Measurements from ENCODE around the gene TLE4.
"Not testable (repeated sequence)": the region's sequence is repeated elsewhere in the genome, so short reads cannot be mapped to it uniquely, and the experiment has no call there.

TLE4 gene

GRCh38 chr9:79571309-79572031 is at the start of gene TLE4:
TLE4 (plus strand) TSS chr9:79571965; CDS start chr9:79572791, 826 bp downstream.
- TF ChIP-seq JUND (IDR thresholded peaks at IDR 0.05; ENCODE audit: low read depth), result no peak
- in situ Hi-C loops (cut with HindIII; ENCODE audit: low pct_unique_long_range_greater_than_20kb, low sequenced_read_pairs), result no loop called here
- DNase-seq (ENCODE audit: low read depth in 1 of 2, low spot score in 1 of 2), result no peak

GRCh38 chr9:79522793-79523192 is 49.0 kb upstream of the TLE4 start:
- no peak for TF ChIP-seq JUND (IDR thresholded peaks at IDR 0.05; ENCODE audit: low read depth)
- no peak for DNase-seq (ENCODE audit: low read depth in 1 of 2, low spot score in 1 of 2)
- in situ Hi-C loops (cut with HindIII; ENCODE audit: low pct_unique_long_range_greater_than_20kb, low sequenced_read_pairs), result no loop called here

GRCh38 chr9:79524266-79524665 is 47.5 kb upstream of the TLE4 start:
- no peak for DNase-seq (ENCODE audit: low read depth in 1 of 2, low spot score in 1 of 2)
- in situ Hi-C loops (cut with HindIII; ENCODE audit: low pct_unique_long_range_greater_than_20kb, low sequenced_read_pairs), result no loop called here
- TF ChIP-seq JUND (IDR thresholded peaks at IDR 0.05; ENCODE audit: low read depth), result no peak

GRCh38 chr9:79526149-79526672 is 45.6 kb upstream of the TLE4 start:
- in situ Hi-C loops (cut with HindIII; ENCODE audit: low pct_unique_long_range_greater_than_20kb, low sequenced_read_pairs), result no loop called here
- no peak for TF ChIP-seq JUND (IDR thresholded peaks at IDR 0.05; ENCODE audit: low read depth)
- no peak for DNase-seq (ENCODE audit: low read depth in 1 of 2, low spot score in 1 of 2)

- in situ Hi-C loops (cut with HindIII; ENCODE audit: low pct_unique_long_range_greater_than_20kb, low sequenced_read_pairs), result no loop called here
These were observed 36.2 kb upstream of the TLE4 start for GRCh38 chr9:79535534-79535933.

GRCh38 chr9:79537838-79538237 is 33.9 kb upstream of the TLE4 start:
- TF ChIP-seq JUND (IDR thresholded peaks at IDR 0.05; ENCODE audit: low read depth), result no peak
- DNase-seq (ENCODE audit: low read depth in 1 of 2, low spot score in 1 of 2), result no peak
- in situ Hi-C loops (cut with HindIII; ENCODE audit: low pct_unique_long_range_greater_than_20kb, low sequenced_read_pairs), result no loop called here

More at GRCh38 chr9:79535534-79535933, 36.2 kb upstream of the TLE4 start:
- no peak for TF ChIP-seq JUND (IDR thresholded peaks at IDR 0.05; ENCODE audit: low read depth)
- DNase-seq (ENCODE audit: low read depth in 1 of 2, low spot score in 1 of 2), result no peak

- in situ Hi-C loops (cut with HindIII; ENCODE audit: low pct_unique_long_range_greater_than_20kb, low sequenced_read_pairs), result no loop called here
- DNase-seq (ENCODE audit: low read depth in 1 of 2, low spot score in 1 of 2), result no peak
- TF ChIP-seq JUND (IDR thresholded peaks at IDR 0.05; ENCODE audit: low read depth), result no peak
These were observed 28.8 kb upstream of the TLE4 start for GRCh38 chr9:79542735-79543620.

GRCh38 chr9:79544375-79544774 is 27.4 kb upstream of the TLE4 start:
- in situ Hi-C loops (cut with HindIII; ENCODE audit: low pct_unique_long_range_greater_than_20kb, low sequenced_read_pairs); DNase-seq (ENCODE audit: low read depth in 1 of 2, low spot score in 1 of 2): not testable (repeated sequence)

GRCh38 chr9:79551586-79551985 is 20.2 kb upstream of the TLE4 start:
- in situ Hi-C loops (cut with HindIII; ENCODE audit: low pct_unique_long_range_greater_than_20kb, low sequenced_read_pairs), result no loop called here
- no peak for TF ChIP-seq JUND (IDR thresholded peaks at IDR 0.05; ENCODE audit: low read depth)
- no peak for DNase-seq (ENCODE audit: low read depth in 1 of 2, low spot score in 1 of 2)

GRCh38 chr9:79551994-79552393 is 19.8 kb upstream of the TLE4 start:
- TF ChIP-seq JUND (IDR thresholded peaks at IDR 0.05; ENCODE audit: low read depth), result no peak
- DNase-seq (ENCODE audit: low read depth in 1 of 2, low spot score in 1 of 2), result no peak
- in situ Hi-C loops (cut with HindIII; ENCODE audit: low pct_unique_long_range_greater_than_20kb, low sequenced_read_pairs), result no loop called here

- TF ChIP-seq JUND (IDR thresholded peaks at IDR 0.05; ENCODE audit: low read depth), result no peak
- in situ Hi-C loops (cut with HindIII; ENCODE audit: low pct_unique_long_range_greater_than_20kb, low sequenced_read_pairs), result no loop called here
- no peak for DNase-seq (ENCODE audit: low read depth in 1 of 2, low spot score in 1 of 2)
These were observed 16.2 kb upstream of the TLE4 start for GRCh38 chr9:79555474-79556089.

- no peak for DNase-seq (ENCODE audit: low read depth in 1 of 2, low spot score in 1 of 2)
- in situ Hi-C loops (cut with HindIII; ENCODE audit: low pct_unique_long_range_greater_than_20kb, low sequenced_read_pairs), result no loop called here
- no peak for TF ChIP-seq JUND (IDR thresholded peaks at IDR 0.05; ENCODE audit: low read depth)
These were observed 12.1 kb upstream of the TLE4 start for GRCh38 chr9:79559495-79560181.
